ENCODE results near the gene SYTL3.
"Not testable (repeated sequence)": the region's sequence is repeated elsewhere in the genome, so short reads cannot be mapped to it uniquely, and the experiment has no call there.

SYTL3 gene

DNA sequence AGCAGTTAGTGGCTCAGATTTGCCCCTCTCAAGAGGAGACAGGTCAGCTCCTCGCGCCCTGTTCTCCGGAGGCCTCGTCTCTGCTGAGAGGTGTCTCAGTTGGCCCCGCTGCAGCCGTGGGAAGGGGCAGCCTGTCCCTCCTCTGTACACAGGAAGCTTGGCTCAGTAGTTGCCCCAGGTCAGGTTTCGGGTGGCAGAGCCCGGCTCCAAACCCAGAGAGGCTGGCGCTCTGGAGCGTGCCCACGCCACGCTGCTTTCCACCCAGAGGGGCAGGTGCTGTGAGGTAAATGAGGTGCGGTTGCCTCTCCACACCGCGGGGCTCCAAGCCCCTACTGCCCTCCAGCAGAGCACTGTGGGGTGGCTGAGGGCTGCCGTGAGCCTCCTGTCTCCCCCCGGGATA lies 21.3 kb upstream of the SYTL3 start:
- Histone ChIP-seq H3K27ac (ENCODE audit: insufficient read depth in 1 of 2, low read depth in 1 of 2, low read length in 2 of 2, poor library complexity in 1 of 2, severe bottlenecking in 2 of 2) (no peak overlapping the region), H3K36me3 (ENCODE audit: control insufficient read depth in 4 of 4, insufficient read depth in 4 of 4, low read length in 3 of 4) (peaks cover 12 to 86% (median 71%) of the 10 kb centered on the region in 4 experiments), H3K27me3 (replicated peaks in 2 of 5; ENCODE audit: control insufficient read depth in 4 of 5, insufficient read depth in 5 of 5, low read length in 4 of 5) (no peaks in the 10 kb centered on the region), H3K4me1 (ENCODE audit: control extremely low read depth in 1 of 4, control insufficient read depth in 4 of 4, insufficient read depth in 4 of 4, low read length in 3 of 4) (peaks cover 0 to 7% (median 0%) of the 10 kb centered on the region in 4 experiments), H3K4me3 (ENCODE audit: control insufficient read depth in 1 of 7, extremely low read depth in 1 of 7, insufficient read depth in 4 of 7, low read depth in 2 of 7, low read length in 6 of 7) (no peak overlapping the region), H3K9me3 (ENCODE audit: control extremely low read depth in 1 of 5, control insufficient read depth in 4 of 5, insufficient read depth in 2 of 5, low read depth in 1 of 5, low read length in 4 of 5) (no peaks in the 10 kb centered on the region)
- DNase-seq, result no peak
- 96% methylated on average over 17 of the region's 17 CpGs for WGBS (ENCODE audit: insufficient coverage)
- CTCF ChIA-PET, result interaction anchor here (1.0 to 1.4 kb wide), 4 partner anchors 15 to 75 kb away, joined by 3 to 4 read pairs (median 4); partner anchors contain the start of gene SYTL3
- POLR2A ChIA-PET, result no interaction called here

DNA sequence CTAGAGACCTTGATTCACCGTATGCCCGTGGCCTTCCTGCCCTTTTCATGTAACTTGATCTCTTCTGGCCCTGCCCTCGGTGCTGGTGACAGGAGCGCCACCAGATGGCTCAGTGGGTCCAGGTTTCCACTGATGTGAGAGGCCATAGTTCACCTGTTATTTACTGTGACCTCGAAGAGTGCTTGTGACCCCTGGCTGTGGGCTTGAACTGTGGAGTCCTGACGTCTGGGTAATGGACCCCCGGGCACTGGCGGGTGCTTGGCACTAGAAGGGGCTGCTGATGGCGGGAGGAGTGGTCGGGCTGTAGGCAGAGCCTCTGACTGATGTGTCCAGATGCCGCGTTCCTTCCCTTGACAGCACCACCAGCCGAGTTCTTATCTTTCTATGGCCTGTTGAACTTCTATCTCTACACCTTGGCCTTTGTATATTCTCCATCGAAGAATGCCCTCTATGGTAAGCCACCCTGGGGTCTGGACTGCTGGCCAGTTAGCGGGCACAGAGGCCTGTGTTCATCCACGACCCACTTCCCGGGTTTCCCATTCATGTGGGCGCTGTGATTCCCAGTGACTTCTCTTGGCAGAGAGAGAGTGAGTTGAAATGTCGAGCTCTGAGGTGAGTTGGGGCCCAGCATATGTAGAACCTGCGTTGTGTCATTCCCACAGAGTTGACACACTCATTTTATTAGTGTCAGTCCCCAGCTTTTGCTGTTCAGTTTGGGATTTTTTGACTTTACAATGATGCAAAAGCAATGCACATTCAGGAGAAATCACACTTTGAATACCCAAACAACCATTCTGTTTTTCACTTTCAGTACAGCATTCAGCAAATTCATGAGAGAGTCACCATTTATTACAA lies 20.3 kb upstream of the SYTL3 start:
- ChIA-PET POLR2A (no interaction called here), CTCF (interaction anchor here (1.2 to 2.3 kb wide), 6 partner anchors 14 to 76 kb away, joined by 3 to 12 read pairs (median 4); partner anchors contain the start of genes DYNLT1 and SYTL3)
- Histone ChIP-seq H3K4me3 (ENCODE audit: control insufficient read depth in 1 of 7, extremely low read depth in 1 of 7, insufficient read depth in 4 of 7, low read depth in 2 of 7, low read length in 6 of 7) (no peak overlapping the region), H3K27me3 (replicated peaks in 2 of 5; ENCODE audit: control insufficient read depth in 4 of 5, insufficient read depth in 5 of 5, low read length in 4 of 5) (no peaks in the 10 kb centered on the region), H3K4me1 (ENCODE audit: control extremely low read depth in 1 of 4, control insufficient read depth in 4 of 4, insufficient read depth in 4 of 4, low read length in 3 of 4) (peaks cover 0 to 7% (median 0%) of the 10 kb centered on the region in 4 experiments), H3K27ac (ENCODE audit: insufficient read depth in 1 of 2, low read depth in 1 of 2, low read length in 2 of 2, poor library complexity in 1 of 2, severe bottlenecking in 2 of 2) (no peak overlapping the region), H3K36me3 (ENCODE audit: control insufficient read depth in 4 of 4, insufficient read depth in 4 of 4, low read length in 3 of 4) (peaks cover 12 to 83% (median 65%) of the 10 kb centered on the region in 4 experiments), H3K9me3 (ENCODE audit: control extremely low read depth in 1 of 5, control insufficient read depth in 4 of 5, insufficient read depth in 2 of 5, low read depth in 1 of 5, low read length in 4 of 5) (no peaks in the 10 kb centered on the region)
- 92% methylated on average over 19 of the region's 20 CpGs for WGBS (ENCODE audit: insufficient coverage)
- DNase-seq, result no peak

DNA sequence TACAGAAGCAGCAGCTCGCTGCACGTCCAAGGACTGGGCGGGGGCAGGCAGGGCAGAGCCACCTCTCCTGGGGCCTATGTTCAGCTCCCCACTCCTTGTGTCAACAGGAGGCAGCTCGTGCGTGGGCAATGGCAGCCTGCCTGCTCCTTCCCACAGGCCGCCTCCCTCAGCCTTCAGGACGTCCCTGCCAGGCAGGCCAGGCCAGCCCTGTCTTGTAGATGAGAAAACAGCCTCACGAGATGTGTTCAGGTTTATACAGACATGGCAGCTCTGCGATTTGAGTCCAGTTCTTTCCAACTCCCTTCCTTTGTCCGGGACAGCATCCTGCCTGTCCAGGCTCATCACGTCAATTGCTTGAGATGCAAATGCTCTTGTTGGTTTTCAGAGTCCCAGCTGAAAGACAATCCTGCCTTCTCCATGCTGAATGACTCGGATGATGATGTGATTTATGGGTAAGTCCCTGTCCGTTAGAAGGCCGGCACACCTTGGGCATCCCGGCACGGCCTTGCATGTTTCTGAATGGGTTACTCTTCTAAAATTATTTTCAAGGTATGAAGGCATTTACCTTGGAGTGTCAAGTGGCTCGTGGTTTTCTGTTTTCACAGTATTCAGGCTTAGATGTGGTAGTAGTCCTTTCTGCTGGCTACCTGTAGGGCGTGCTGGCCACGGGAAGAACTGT lies 18.8 kb upstream of the SYTL3 start:
- Histone ChIP-seq H3K4me3 (ENCODE audit: control insufficient read depth in 1 of 7, extremely low read depth in 1 of 7, insufficient read depth in 4 of 7, low read depth in 2 of 7, low read length in 6 of 7) (no peak overlapping the region), H3K27me3 (replicated peaks in 2 of 5; ENCODE audit: control insufficient read depth in 4 of 5, insufficient read depth in 5 of 5, low read length in 4 of 5) (no peaks in the 10 kb centered on the region), H3K36me3 (ENCODE audit: control insufficient read depth in 4 of 4, insufficient read depth in 4 of 4, low read length in 3 of 4) (peaks cover 12 to 78% (median 60%) of the 10 kb centered on the region in 4 experiments), H3K4me1 (ENCODE audit: control extremely low read depth in 1 of 4, control insufficient read depth in 4 of 4, insufficient read depth in 4 of 4, low read length in 3 of 4) (peaks cover 0 to 11% (median 0%) of the 10 kb centered on the region in 4 experiments), H3K27ac (ENCODE audit: insufficient read depth in 1 of 2, low read depth in 1 of 2, low read length in 2 of 2, poor library complexity in 1 of 2, severe bottlenecking in 2 of 2) (no peak overlapping the region), H3K9me3 (ENCODE audit: control extremely low read depth in 1 of 5, control insufficient read depth in 4 of 5, insufficient read depth in 2 of 5, low read depth in 1 of 5, low read length in 4 of 5) (no peaks in the 10 kb centered on the region)
- ChIA-PET CTCF (interaction anchor here (0.7 to 2.3 kb wide), 5 partner anchors 13 to 60 kb away, joined by 3 to 12 read pairs (median 4); partner anchors contain the start of gene DYNLT1), POLR2A (no interaction called here)
- 91% methylated on average over 18 of the region's 19 CpGs for WGBS (ENCODE audit: insufficient coverage)
- no peak for DNase-seq

DNA sequence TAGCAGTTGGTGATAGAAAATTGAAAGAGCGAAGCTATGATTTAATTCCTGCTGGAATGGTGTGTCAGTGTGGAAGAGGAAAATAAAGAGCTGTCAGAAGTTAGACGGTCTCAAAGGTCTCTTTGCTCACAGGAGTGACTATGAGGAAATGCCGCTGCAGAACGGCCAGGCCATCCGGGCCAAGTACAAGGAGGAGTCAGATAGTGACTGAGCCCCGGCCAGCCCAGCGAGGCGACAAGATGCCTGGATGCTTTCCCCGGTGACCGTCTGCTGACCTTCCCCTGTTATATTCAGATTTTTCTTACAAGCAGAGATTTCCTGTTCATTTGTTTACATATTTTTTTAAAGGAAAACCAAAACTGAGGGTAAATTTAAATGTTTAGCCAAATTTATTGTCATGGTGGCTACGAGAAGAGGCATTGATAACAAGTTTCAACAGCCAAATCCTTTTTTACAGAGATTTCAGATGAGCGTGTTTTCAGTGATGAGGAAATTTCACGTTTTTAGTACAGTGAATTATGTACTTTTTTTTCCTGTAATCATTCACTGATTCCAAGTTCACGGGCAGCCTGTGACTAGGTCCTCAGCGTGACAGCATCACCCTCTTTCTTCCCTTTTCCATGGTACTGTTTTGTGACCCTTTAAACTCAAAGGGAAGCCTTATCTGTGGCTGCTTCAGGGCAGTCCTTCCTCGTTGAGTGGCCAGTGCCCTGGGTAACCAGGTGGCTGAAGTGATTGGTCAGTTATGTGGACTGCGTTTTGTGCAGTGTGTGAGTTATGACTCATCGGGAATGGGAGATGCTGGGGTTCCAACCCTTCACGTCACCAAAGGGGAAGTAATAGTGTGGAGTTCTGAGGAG lies 17.9 kb upstream of the SYTL3 start:
- peak overlapping the region in 1 of 2 experiments; percentile 52 for H3K27ac ChIP-seq (ENCODE audit: insufficient read depth in 1 of 2, low read depth in 1 of 2, low read length in 2 of 2, poor library complexity in 1 of 2, severe bottlenecking in 2 of 2)
- H3K4me1 ChIP-seq (ENCODE audit: control extremely low read depth in 1 of 4, control insufficient read depth in 4 of 4, insufficient read depth in 4 of 4, low read length in 3 of 4), result peaks cover 0 to 11% (median 0%) of the 10 kb centered on the region in 4 experiments
- no peaks in the 10 kb centered on the region for H3K27me3 ChIP-seq (replicated peaks in 2 of 5; ENCODE audit: control insufficient read depth in 4 of 5, insufficient read depth in 5 of 5, low read length in 4 of 5)
- DNase-seq, result peak in 2 of 3 donors; percentile 39 to 45
- POLR2A ChIA-PET, result no interaction called here
- H3K36me3 ChIP-seq (ENCODE audit: control insufficient read depth in 4 of 4, insufficient read depth in 4 of 4, low read length in 3 of 4), result peaks cover 10 to 75% (median 57%) of the 10 kb centered on the region in 4 experiments
- CTCF ChIA-PET, result interaction anchor here (0.7 to 2.3 kb wide), 6 partner anchors 10 to 60 kb away, joined by 3 to 12 read pairs (median 4); partner anchors contain the start of gene DYNLT1
- no peak overlapping the region for H3K4me3 ChIP-seq (ENCODE audit: control insufficient read depth in 1 of 7, extremely low read depth in 1 of 7, insufficient read depth in 4 of 7, low read depth in 2 of 7, low read length in 6 of 7)
- WGBS (ENCODE audit: insufficient coverage), result 70% methylated on average over 15 of the region's 19 CpGs
- no peaks in the 10 kb centered on the region for H3K9me3 ChIP-seq (ENCODE audit: control extremely low read depth in 1 of 5, control insufficient read depth in 4 of 5, insufficient read depth in 2 of 5, low read depth in 1 of 5, low read length in 4 of 5)

DNA sequence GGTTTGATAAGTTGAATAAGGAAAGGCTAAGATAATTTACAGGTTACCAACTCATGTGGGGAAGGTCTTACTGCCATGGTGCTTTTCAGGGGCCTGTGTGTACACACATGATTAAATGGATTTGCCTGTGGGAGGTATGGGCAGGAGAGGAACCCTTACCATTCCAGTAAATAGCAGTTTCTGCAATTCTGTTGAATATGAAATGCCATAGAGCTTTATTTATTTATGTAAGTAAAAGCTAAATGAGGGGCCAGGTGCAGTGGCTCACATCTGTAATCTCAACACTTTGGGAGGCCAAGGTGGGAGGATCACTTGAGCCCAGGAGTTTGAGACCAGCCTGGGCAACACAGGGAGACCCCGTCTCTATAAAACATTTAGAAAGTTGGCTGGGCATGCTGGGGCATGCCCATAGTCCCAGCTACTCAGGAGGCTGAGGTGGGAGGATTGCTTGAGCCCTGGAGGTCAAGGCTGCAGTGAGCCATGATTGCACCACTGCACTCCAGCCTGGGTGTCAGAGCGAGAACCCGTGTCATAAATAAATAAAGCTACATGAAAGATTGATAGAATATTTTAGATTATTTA lies 17.2 kb upstream of the SYTL3 start:
- CTCF ChIA-PET, result interaction anchor here (0.8 to 1.3 kb wide), 3 partner anchors 9 to 59 kb away, joined by 3 to 5 read pairs (median 4); no protein-coding TSS in a partner anchor
- POLR2A ChIA-PET; H3K9me3 ChIP-seq (ENCODE audit: control extremely low read depth in 1 of 5, control insufficient read depth in 4 of 5, insufficient read depth in 2 of 5, low read depth in 1 of 5, low read length in 4 of 5); H3K27me3 ChIP-seq (replicated peaks in 2 of 5; ENCODE audit: control insufficient read depth in 4 of 5, insufficient read depth in 5 of 5, low read length in 4 of 5); H3K4me3 ChIP-seq (ENCODE audit: control insufficient read depth in 1 of 7, extremely low read depth in 1 of 7, insufficient read depth in 4 of 7, low read depth in 2 of 7, low read length in 6 of 7); DNase-seq: not testable (repeated sequence)
- Histone ChIP-seq H3K27ac (ENCODE audit: insufficient read depth in 1 of 2, low read depth in 1 of 2, low read length in 2 of 2, poor library complexity in 1 of 2, severe bottlenecking in 2 of 2) (peak overlapping the region in 1 of 2 experiments; percentile 52), H3K36me3 (ENCODE audit: control insufficient read depth in 4 of 4, insufficient read depth in 4 of 4, low read length in 3 of 4) (peaks cover 13 to 75% (median 55%) of the 10 kb centered on the region in 4 experiments), H3K4me1 (ENCODE audit: control extremely low read depth in 1 of 4, control insufficient read depth in 4 of 4, insufficient read depth in 4 of 4, low read length in 3 of 4) (peaks cover 0 to 11% (median 0%) of the 10 kb centered on the region in 4 experiments)
- 100% methylated on average over 1 of the region's 3 CpGs for WGBS (ENCODE audit: insufficient coverage)

DNA sequence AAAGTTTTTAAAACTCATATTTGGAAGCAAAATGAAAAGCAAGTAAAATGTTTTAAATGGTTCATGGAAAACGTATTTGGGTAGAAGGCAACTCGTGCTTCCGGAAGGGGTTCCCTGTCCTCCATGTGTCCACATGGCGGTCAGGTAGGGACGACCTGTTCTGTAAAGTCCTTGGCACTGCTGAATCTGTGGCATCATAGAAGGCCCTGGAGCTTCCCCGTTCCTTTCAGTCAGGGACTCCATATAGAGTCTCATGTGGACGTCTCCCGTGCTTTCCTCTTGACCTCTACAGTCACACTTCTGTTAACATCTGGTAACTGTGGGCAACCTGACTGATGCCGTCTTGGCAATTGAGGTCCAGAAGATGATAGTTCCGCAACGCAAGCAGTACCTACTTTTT lies 16.7 kb upstream of the SYTL3 start:
- H3K27ac ChIP-seq (ENCODE audit: insufficient read depth in 1 of 2, low read depth in 1 of 2, low read length in 2 of 2, poor library complexity in 1 of 2, severe bottlenecking in 2 of 2), result no peak overlapping the region
- peaks cover 14 to 72% (median 51%) of the 10 kb centered on the region in 4 experiments for H3K36me3 ChIP-seq (ENCODE audit: control insufficient read depth in 4 of 4, insufficient read depth in 4 of 4, low read length in 3 of 4)

More for the DNA sequence above, 16.7 kb upstream of the SYTL3 start:
- H3K4me1 ChIP-seq (ENCODE audit: control extremely low read depth in 1 of 4, control insufficient read depth in 4 of 4, insufficient read depth in 4 of 4, low read length in 3 of 4), result peaks cover 0 to 11% (median 0%) of the 10 kb centered on the region in 4 experiments
- no peak overlapping the region for H3K4me3 ChIP-seq (ENCODE audit: control insufficient read depth in 1 of 7, extremely low read depth in 1 of 7, insufficient read depth in 4 of 7, low read depth in 2 of 7, low read length in 6 of 7)
- WGBS (ENCODE audit: insufficient coverage), result 97% methylated on average over 10 of the region's 11 CpGs
- no peaks in the 10 kb centered on the region for H3K27me3 ChIP-seq (replicated peaks in 2 of 5; ENCODE audit: control insufficient read depth in 4 of 5, insufficient read depth in 5 of 5, low read length in 4 of 5)
- CTCF ChIA-PET, result interaction anchor here (0.8 to 1.3 kb wide), 3 partner anchors 9 to 58 kb away, joined by 3 to 5 read pairs (median 4); no protein-coding TSS in a partner anchor
- H3K9me3 ChIP-seq (ENCODE audit: control extremely low read depth in 1 of 5, control insufficient read depth in 4 of 5, insufficient read depth in 2 of 5, low read depth in 1 of 5, low read length in 4 of 5), result no peaks in the 10 kb centered on the region
- POLR2A ChIA-PET, result no interaction called here
- DNase-seq, result no peak
